ENCODE measurements around the gene ATP11C. TPM values are rescaled to one million over a fixed set of nuclear protein-coding genes. Genes with fewer than 3 reads are reported as not detected.

ATP11C gene
- total and polyA plus RNA-seq, 7 donors, result 4.2 to 32.0 (median 17.2) TPM

DNA sequence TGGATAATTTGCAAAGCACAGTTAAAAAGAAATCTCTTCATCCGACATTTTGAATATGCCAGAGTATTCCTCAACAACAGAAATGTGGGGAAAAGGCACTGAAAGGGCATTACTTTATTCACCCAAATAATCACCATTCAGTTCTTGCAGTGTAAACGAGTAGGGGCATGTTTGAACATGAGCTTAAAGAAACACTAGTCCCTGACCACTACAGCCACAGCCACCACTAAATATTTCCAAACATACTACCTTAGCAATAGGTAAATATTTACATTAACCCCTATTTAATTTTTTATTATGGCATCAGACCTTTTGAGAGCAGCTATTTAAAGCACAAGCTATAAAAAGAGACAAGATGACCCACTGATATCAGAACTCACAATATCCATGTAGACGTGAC lies 252.5 kb downstream of the ATP11C start:
- WGBS, 2 donors, result 46 to 66% methylated on average over 3 of the region's 3 CpGs
- Histone ChIP-seq H3K27me3 (peaks cover 0 to 4% (median 0%) of the 10 kb centered on the region in 3 donors), H3K36me3 (no peaks in the 10 kb centered on the region), H3K4me1 (no peaks in the 10 kb centered on the region), H3K4me3 (no peak overlapping the region), H3K9me3 (no peaks in the 10 kb centered on the region), H3K27ac (no peak overlapping the region)
- no peak for TF ChIP-seq POLR2A (IDR thresholded peaks at IDR 0.05)
- TF ChIP-seq, protein P1, sequence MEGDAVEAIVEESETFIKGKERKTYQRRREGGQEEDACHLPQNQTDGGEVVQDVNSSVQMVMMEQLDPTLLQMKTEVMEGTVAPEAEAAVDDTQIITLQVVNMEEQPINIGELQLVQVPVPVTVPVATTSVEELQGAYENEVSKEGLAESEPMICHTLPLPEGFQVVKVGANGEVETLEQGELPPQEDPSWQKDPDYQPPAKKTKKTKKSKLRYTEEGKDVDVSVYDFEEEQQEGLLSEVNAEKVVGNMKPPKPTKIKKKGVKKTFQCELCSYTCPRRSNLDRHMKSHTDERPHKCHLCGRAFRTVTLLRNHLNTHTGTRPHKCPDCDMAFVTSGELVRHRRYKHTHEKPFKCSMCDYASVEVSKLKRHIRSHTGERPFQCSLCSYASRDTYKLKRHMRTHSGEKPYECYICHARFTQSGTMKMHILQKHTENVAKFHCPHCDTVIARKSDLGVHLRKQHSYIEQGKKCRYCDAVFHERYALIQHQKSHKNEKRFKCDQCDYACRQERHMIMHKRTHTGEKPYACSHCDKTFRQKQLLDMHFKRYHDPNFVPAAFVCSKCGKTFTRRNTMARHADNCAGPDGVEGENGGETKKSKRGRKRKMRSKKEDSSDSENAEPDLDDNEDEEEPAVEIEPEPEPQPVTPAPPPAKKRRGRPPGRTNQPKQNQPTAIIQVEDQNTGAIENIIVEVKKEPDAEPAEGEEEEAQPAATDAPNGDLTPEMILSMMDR (IDR thresholded peaks at IDR 0.05), result no peak
- TF ChIP-seq POLR2AphosphoS5 (IDR thresholded peaks at IDR 0.05), result no peak
- TF ChIP-seq EP300 (IDR thresholded peaks at IDR 0.05), result no peak
- intact Hi-C loops (cut with DNase I), result no loop called here
- DNase-seq, result no peak

Small RNAs within 50 kb of the gene (small RNA-seq; reads per million reads assigned to genes)
- gene MIR505, result 1.0 to 2.7 (median 1.8) reads per million in 3 donors
- gene RF00425, result 0 reads per million in 3 donors
- 0 reads per million in 3 donors for gene RF01210
- 0 reads per million in 3 donors for gene RNU6ATAC23P

Other genes starting within 250 kb of the ATP11C start
- under 1 TPM in 3 of 4 donors, not detected in 1; 0.14 to 0.36 (median 0.16) TPM for gene MCF2, start 224.9 kb downstream of the ATP11C start, total RNA-seq
- gene MCF2, start 224.9 kb downstream of the ATP11C start, polyA plus RNA-seq, result under 1 TPM in 1 of 3 donors, not detected in 2; 0.16 TPM
- gene CXorf66, start 32.5 kb upstream of the ATP11C start, total RNA-seq, result not detected
- gene CXorf66, start 32.5 kb upstream of the ATP11C start, polyA plus RNA-seq, result not detected

Measured in sigmoid colon (tissue), 7 donors.